GM21367 (cell line): ENCODE measurements around the gene L3MBTL1.
"Not testable (repeated sequence)": the region's sequence is repeated elsewhere in the genome, so short reads cannot be mapped to it uniquely, and the experiment has no call there.

ENCODE experiments used
- ATAC-seq: cut with Tn5 transposase; IDR thresholded peaks from one replicate; pipeline ENCODE4 v1.9.1; 2021; ENCODE audit not compliant: unreplicated experiment

L3MBTL1 gene

DNA sequence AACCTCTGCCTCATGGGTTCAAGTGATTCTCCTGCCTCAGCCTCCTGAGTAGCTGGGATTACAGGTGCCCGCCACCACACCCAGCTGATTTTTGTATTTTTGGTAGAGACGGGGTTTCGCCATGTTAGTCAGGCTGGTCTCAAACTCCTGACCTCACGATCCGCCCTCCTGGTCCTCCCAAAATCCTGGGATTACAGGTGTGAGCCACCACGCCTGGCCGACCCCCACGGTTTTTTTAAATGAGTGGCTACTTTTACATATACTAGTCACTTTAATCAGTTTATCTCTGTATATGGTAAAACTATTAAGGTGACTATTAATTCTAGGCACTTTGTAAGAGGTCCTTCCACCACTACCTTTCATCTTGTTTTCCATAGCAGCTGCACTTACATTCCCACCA, 5.5 kb upstream of the L3MBTL1 start:
- not testable (repeated sequence) for ATAC-seq

DNA sequence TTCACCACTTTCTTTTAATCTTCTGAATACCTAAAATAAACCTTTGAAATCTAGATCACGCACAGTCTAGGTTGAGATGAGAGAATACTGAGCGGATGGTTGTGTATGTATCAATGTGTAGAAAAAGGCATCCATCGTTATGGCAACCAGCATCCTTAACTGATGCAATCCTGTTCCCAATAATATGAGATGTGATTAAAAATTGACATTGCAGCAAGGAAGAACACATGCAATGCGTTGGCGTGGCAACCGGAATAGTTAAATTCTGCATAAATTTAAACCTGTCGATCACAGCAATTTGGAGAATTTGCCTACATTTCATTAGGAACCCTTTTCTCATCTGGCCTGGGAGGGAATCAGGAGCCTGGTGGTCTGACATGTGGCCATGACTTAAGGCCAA, 1.3 kb upstream of the L3MBTL1 start:
- no peak for ATAC-seq

DNA sequence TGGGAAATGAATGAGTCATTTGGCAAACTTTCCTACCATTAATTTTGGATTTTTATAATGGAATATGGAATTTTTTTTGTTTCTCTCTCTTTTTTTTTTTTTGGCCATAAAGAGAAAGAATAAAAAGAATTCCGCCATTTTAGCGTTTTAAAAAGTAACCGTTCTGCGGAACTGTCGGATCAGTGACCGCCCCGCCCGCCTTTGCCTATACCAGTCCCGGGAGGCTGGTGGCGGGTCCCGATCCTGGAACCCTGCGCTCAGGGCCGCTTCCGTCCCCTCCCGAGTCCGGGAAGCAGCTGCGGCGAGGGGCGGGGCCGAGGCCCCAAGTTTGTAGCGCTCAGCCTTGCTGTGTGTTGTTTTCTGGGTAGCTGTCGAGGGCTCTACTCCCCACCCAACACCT, 609 bp downstream of the L3MBTL1 start:
- ATAC-seq: no peak

DNA sequence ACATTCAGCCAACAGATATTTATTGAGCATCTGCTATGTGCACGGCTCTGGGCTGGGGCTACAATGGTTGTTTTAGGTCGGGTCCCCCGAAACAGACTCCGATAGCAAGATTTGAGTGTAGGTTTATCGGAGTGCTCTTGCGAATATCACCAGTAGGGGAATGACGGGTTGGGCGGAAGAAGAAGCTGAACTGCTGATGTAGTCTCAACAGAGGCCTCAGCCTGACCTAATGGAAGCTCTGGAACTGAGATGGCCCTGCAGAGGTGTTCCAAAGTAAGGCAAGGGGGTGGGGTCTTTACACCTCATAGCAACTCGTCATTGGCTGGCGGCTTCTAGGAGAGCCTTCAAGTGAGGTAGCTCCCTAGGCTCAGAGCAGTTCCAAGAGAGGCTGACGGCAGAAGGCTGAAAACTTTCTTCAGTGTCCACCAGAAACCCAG, 1.1 kb downstream of the L3MBTL1 start:
- ATAC-seq: no peak

DNA sequence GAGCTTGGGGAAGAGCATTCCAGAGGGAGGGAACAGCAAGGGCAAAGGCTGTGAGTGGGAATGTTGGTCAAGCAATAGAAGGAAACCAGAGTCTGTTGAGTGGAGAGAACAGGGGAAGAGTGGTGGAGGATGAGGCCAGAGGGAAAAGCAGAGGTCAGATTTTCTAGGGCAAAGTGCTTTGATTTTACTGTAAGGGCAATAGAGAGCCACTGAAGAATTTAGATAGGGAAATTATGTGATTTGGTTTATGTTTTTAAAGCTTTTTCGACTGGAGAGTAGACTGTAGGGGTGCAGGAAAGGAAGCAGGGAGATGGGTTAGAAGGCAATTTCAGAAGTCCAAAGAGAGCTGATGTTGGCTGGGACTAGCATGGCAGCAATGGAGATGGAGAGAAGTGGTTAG, 4.4 kb downstream of the L3MBTL1 start:
- no peak for ATAC-seq

DNA sequence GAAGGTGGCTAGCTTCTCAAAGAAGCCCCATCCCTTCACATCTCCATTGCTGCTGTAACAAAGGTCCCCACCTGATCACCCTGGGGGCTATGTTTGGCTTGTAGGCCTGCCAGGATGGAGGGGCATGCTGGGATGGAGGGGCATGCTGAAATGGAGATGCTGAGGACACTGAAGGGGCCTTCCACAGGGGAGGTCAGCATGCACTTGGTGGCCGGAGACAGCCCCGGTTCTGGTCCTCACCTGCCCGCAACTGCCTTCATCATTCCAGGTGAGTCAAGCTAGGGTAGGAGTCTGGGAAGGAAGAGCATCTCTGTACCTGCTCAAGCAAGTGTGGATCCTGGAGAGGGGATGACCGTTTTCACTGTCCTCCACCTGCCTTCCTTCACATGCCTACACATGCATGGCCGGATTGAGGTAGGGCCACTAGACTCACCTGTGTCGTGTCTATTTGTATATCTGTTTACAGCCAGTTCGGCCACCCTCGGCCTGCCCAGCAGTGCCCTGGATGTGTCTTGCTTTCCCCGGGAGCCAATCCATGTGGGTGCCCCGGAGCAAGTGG, 6.0 kb downstream of the L3MBTL1 start:
- no peak for ATAC-seq

DNA sequence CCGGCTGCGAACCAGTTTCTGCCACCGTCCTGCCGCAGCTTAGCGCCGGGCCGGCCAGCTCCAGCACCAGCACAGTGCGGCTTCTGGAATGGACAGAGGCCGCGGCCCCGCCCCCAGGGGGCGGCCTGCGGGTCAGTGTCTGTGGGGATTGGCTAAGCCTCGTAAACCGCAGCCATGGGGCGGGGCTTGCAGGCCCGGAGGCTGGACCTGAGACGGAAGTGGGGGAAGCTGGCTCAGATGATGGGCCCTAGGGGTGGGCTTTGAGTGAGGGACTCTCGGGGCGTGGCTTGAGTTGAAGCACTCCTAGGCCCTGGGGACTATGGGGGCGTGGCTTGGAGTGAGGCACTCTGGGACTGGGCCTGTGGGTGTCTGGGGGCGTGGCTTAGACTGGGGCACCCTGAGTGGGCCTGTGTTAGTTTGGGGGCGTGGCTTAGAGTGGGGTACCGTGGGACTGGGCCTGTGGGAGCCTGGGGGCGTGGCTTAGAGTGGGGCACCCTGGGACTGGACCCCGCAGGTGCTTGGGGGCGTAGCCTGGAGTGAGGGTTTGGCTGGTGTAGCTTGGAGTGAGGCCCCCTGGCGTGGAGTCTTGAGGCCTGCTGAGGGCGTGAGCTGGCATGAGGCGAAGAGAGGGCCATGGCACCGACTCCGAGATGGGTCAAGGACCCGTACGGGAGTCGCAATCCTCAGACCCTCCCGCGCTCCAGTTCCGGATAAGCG, 6.6 kb downstream of the L3MBTL1 start:
- ATAC-seq: peak; percentile 79

DNA sequence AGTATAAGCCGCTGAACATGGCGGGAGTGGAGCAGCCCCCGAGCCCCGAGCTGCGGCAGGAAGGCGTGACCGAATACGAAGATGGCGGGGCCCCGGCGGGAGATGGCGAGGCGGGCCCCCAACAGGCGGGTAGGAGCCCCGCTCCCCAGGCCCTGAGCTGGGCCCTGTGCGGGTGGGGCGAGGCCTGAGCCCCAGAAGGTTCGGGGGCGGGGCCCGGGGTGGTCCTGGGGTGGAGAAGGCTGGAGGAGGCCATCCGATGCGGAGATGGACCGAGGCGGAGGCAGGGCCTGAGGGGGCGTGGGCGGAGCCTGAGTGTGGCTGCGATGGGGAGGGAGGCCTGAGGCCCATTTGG, 7.1 kb downstream of the L3MBTL1 start:
- ATAC-seq: peak; percentile 17

DNA sequence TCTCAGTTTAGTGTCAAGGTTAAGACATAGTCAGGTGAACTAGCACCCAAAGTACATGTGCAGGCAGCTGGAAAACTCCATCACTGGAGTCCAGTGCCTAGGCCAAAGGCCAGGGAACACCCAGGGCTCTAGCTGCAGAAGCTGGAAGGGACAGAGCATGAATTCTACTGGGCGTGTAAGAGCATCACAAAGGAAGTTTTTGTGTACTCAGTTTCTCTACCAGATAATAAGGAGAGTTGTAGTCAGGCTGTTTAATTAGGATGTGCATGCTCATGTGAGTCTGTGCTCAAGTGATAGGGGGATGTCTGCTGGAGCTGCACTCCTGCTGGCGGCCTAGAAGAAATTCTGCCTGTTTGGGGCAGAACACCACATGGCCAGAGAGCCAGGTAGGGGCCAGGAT, 8.1 kb downstream of the L3MBTL1 start:
- no peak for ATAC-seq

DNA sequence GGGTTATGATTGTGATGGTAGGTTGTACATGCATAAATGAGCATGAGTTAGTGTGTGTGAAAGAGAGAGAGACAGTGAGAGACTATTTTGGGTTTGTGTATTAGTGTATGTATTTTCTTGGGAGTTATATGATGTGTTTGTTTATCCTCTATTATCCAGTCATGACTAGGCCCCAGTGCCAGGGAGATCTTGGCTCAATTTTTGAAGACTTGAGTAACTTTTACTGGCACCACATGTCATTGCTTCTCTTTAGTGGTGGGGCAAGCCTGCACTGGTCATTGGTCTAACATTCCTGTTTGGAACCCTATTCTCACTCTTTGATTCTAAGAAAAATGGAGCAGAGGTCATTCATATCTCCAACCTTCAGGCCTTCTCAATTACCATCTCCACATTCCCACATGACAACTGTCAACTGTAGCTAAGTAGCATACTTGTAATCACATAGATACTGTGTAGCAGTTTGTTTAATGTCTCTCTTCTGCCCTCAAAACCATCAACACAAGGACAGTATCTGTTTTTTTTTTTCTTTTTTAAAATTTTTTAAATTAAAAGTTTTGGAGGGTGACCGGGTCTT, 8.8 kb downstream of the L3MBTL1 start:
- no peak for ATAC-seq

DNA sequence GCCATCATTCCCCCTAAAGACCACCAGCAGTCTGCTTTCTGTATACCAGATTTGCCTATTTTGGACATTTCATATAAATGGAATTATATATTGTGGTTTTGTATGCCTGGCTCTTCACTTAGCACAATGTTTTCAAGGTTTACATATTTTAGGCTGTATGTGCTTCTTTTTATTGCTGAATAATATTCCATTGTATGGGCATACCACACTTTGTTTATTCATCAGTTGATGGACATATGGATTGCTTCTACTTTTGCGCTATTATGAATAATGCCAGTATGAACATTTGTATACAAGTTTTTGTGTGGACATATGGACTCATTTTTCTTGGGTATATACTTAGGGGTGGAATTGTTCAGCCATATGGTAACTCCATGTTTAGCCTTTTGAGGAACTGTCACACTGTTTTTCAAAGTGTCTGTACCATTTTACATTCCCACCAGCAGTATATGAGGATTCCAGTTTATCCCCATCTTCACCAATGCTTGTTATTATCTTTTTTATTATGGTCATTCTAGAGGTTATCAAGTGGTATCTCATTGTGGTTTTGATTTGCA, 12.7 kb downstream of the L3MBTL1 start:
- no peak for ATAC-seq

DNA sequence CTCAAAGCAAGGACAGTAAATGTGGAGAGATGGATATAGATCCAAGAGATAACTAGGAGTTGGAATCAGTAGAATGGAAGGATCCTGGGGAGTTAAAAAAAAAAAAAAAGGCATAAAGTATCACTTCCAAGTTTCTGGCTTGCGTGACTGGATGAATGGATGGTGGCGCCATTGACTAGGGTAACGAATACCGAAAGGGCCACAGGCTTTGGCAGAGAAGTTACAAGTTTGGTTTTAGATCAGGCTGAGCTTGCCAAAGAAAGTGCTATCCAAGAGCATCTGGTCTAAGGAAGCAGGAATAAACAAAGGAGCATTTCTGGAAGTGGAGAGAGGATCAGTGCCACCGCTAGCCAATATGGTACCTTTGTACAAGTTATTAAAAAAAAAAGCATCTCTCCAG, 17.5 kb downstream of the L3MBTL1 start:
- no peak for ATAC-seq

DNA sequence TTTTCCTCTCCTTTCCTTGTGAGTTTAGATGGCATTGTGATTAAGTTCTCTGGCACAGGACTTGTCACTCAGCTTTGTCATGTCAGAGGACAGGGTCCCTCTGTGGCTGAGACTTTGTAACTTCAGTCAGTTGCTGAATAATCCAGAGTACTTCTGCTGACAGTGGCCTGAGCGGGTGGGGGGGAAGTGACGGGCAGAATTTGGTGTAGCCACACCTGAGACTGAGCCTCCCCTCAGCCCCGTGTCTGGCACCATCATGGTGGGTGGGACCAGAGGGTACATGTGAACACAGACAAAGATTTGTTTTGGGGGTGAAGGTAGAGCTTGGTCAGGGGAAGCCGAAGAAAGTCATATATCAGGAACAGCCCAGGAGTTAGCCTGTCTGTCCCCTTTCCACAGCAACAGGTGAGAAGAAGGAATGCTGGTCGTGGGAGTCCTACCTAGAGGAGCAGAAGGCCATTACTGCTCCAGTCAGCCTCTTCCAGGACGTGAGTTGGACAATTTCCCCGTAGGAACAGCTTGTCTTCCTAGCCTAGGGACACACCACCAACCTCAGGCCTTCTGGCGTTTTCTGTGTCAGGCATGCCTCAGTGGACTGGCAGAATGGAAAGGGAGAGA, 20.9 kb downstream of the L3MBTL1 start:
- no peak for ATAC-seq

DNA sequence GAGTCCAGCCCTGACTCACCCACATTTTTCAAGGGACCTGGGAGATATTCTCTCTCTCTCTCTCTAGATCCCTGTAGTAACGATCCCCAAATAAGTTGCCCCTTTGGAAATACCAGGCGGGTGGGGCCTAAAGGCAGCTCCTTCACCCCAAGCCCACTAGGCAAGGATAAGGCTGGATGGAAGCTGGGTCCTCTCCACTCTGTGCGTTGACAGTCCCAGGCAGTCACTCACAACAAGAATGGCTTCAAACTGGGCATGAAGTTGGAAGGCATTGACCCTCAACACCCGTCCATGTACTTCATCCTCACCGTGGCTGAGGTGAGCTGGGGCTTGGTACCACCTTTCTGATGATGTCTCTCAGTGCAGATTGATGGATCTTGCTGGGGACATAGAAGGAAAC, 21.6 kb downstream of the L3MBTL1 start:
- ATAC-seq: no peak

DNA sequence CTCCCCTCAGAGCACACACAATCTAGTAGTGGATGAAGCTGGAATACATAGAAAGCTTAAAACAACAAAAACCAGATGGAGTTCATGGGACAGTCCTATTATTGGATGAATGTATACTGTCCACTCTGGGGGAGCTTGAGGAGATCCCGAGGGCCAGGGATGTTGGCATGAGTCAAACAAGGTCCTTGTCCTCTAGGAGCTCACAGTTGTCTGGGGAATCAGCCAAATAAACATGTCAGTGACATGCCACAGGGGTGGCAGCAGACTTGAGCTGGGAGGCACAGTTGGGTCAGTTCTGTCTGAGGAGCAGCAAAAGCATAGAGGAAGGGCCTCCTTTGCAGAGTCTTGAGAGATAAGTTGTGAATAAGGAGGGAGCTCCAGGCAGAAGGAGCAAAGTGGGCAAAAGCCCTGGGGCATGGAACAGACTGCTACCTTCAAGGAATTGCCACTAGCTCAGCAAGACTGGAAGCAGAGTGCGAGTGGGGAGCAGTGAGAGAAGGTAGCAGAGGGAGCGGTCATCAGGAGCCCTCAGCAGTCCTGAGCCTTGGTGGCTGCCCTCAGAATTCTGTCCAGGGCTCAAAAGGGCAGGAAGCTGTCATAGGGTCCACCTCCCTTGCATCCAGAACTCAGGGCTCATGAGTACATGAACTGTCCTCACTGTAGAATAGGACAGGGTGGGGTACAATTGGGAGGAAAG, 22.1 kb downstream of the L3MBTL1 start:
- no peak for ATAC-seq

DNA sequence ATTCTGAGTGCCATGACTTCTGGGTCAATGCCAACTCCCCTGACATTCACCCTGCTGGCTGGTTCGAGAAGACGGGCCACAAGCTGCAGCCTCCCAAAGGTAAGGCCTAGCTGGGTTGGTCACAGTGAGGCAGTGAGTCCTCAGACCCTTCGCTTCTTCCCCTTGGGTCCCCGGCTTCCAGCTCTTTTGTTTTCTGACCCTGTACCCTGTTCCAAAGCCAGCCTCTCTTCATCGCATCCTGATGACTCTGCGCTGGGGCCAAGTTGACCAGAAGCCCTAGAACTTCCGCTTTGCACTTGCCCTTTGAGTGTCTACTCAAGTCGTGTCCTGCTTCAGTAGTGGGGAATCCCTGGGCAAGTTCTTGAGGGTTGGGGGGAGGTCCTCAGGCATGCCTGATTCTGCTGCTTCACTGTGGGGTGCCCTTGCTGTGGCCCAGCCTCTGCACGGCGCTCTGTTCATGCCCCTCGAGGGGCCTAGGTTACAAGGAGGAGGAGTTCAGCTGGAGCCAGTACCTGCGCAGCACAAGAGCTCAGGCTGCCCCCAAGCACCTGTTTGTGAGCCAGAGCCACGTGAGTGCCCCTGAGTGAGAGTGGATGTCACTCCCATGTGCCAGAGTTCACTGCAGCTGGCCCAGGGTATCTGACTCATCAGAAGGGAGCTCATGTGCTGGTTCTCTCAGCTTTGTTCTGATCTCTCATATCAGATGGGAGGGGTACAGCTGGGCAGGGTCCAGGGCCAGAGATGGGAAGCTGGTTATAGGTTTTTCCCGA, 23.0 kb downstream of the L3MBTL1 start:
- no peak for ATAC-seq

DNA sequence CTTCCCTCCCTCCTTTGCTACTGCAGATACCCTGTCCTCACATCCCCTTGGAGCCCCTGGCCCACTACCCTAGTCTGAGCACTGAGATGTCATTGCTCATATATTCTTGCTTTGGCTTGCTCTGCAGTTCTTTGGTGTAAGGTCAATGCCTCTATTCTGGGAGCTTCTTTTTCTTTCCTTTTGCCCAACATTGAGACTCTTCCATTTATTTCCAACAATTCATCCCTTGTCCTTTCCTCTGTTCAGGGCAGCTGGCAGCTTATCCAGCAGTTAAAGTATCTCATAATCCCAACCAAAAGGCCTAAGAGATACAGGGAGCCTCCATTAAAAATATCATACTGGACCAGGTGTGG, 23.6 kb downstream of the L3MBTL1 start:
- no peak for ATAC-seq

DNA sequence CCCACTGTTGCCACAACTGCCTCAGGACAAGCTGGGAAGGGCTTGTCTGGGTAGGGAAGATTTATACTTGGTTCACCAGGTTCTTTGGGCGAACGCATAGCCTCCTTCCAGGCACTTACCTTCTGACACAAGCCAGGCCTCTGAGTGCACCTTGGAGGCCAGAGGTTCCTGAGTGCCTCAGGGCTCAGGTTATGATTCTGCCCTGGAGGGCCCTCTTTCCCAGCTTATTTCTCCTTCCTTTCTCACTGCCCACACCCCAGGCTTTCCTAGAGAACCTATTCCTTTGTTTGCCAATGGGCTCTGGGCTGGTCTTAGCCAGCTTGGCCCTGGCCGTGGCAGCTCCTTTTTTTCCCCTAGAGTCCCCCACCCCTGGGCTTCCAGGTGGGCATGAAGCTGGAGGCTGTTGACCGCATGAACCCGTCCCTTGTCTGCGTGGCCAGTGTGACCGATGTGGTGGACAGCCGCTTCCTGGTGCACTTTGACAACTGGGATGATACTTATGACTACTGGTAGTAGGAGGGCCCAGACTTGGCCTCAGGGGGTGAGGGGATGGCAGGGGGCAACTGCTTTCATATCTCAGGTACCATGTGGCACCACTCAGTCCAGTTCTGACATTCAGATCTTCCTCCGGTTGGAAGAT, 25.0 kb downstream of the L3MBTL1 start:
- ATAC-seq: no peak

DNA sequence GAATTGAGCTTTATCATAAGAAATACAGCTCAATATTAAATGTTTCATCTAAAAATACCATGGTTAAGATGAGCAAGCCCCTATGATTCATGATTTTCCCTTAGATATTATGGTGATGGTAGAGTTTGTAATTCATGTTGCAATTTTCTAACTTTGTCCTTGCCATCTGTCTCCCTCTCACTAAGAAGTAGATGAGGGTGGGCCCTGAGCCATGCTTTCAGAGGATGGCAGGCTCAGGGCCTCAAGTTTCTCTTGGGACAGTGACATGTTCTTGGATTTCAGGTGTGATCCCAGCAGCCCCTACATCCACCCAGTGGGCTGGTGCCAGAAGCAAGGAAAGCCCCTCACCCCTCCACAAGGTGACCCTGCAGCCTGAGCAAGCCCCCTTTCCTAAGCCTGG, 25.6 kb downstream of the L3MBTL1 start:
- no peak for ATAC-seq

DNA sequence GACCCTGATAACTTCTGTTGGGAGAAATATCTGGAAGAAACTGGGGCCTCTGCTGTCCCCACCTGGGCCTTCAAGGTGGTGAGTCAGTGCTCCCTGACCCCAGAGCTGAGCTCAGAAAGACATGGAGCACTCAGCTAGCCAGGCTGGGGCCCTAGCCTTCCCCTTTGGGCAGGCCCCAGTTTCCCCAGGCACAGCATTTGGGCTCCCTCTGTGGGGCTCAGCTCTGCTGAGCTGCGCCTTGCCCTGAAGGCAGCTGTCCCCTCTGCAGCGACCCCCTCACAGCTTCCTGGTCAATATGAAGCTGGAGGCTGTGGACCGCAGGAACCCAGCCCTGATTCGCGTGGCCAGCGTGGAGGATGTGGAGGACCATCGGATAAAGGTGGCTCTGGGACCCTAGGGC, 26.5 kb downstream of the L3MBTL1 start:
- no peak for ATAC-seq
